ENCODE results near the gene POLR2F.
"Not testable (repeated sequence)": the region's sequence is repeated elsewhere in the genome, so short reads cannot be mapped to it uniquely, and the experiment has no call there.

POLR2F gene

DNA sequence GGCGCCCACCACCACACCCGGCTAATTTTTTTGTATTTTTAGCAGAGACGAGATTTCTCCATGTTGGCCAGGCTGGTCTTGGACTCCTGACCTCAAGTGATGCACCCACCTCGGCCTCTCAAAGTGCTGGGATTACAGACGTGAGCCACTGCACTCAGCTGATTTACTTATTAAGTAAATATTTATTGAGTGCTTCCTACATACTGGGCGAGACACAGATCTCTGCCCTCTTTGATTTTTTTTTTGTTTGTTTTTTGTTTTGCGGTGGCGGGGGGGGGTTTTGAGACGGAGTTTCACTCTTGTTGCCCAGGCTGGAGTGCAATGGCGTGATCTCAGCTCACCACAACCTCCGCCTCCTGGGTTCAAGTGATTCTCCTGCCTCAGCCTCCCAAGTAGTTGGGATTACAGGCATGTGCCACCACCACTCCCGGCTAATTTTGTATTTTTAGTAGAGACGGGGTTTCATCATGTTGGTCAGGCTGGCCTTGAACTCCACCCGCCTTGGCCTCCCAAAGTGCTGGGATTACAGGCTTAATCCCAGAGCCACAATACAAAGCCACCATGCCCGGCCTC lies 2.4 kb downstream of the POLR2F start:
- DNase-seq, result not testable (repeated sequence)

DNA sequence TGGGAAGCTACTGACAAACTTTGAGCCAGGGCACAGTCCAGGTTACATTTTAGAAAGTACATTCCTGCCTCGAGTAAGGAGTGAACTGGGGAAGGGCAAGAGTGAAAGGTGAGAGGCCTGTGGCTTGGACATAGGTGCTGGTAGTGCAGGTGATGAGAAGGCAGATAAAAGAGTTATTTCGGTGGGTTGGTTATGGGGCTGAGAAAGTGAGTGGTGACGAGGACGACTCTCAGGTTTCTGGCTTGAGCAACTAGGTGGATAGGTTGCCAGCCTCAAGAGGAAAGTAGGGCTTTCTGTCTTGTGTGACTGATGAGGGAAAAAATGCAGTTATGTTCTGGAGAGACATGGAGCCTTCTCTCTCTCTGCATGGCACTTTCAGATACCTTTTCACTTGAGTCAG lies 3.7 kb downstream of the POLR2F start:
- no peak for DNase-seq

DNA sequence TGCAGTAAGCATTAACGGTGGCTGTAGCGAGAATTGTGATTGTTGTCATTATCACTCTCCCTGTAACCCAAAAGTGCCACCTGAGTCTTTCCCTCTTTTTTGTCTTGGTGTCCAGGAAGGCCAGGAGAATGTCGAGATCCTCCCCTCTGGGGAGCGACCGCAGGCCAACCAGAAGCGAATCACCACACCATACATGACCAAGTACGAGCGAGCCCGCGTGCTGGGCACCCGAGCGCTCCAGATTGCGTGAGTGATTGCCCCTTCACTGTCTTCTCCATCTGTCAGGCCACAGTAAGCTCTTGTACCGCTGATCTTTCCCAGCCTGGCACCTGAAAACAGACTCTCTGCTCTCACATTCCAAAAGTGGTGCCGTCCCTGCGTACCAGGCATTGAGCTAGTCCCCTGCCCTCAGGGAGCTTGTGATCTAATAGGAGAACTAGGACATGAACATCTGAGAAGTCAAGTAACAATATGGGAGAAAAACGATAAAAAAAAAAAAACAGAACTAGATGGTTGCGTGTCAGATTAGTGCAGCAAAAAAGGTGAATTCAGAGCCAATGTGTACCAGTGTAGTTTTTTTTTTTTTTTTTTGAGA lies 5.8 kb downstream of the POLR2F start:
- no peak for DNase-seq

GRCh38 chr22:37961062-37961461 lies 7.6 kb downstream of the POLR2F start:
- no peak for DNase-seq

DNA sequence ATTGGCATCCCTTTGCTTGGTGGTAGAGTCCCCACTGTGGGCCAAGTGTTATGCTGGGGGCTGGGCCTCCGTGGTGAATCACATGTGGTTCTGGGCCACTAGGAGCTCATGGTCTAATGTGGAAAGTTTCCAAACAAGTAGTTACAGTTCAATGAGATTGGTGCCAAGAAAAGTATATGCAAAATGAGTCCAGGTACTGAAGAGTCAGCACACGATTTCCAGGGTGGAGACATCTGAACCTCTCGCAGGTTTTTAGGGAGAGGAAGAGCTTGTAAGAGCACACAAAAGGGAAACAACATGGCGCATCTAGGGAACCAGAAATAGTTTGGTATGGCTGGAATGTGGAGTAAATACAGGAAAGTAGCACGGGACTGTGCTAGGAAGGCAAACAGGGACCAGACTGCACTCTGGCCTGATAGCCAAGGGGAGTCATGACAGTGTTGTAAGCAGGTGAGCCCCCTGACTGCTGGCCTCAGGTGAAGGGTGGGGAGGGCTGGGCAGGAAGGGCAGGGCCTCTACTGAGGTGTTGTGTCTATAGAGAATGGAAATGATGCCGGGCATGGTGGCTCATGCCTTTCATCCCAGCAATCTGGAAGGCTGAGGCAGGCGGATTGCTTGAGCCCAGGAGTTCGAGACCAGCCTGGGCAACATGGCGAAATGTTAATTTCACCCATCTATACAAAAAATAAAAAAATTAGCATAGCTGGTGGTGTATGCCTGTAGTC lies 12.6 kb downstream of the POLR2F start:
- DNase-seq, result no peak

DNA sequence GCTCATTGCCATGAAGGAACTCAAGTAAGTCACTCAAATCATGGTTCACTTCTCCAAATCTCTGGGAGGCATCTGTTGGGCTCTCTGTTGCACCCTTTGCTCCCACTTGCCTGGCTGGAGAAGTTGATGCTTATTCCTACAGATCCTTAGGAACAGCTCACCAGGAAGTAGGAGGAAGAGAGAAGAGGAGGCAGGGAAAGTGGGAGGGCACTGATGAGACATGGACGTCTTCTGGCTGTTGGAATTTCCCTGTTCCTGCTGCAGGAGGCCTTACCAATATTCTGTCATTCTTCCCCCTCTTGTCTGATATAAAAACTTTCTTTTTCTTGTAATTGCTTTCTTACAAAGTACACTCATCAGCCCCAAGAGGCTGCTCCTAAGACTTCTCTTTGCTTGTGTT lies 13.6 kb downstream of the POLR2F start:
- no peak for DNase-seq

- no peak for DNase-seq
Measured at GRCh38 chr22:37967637-37968451, 14.3 kb downstream of the POLR2F start.

- DNase-seq, result no peak
Measured at GRCh38 chr22:37968452-37969251, 15.2 kb downstream of the POLR2F start.

GRCh38 chr22:37970864-37971263 lies 17.4 kb downstream of the POLR2F start:
- DNase-seq, result no peak

GRCh38 chr22:37971475-37972434 lies 18.3 kb downstream of the POLR2F start:
- DNase-seq, result no peak

DNA sequence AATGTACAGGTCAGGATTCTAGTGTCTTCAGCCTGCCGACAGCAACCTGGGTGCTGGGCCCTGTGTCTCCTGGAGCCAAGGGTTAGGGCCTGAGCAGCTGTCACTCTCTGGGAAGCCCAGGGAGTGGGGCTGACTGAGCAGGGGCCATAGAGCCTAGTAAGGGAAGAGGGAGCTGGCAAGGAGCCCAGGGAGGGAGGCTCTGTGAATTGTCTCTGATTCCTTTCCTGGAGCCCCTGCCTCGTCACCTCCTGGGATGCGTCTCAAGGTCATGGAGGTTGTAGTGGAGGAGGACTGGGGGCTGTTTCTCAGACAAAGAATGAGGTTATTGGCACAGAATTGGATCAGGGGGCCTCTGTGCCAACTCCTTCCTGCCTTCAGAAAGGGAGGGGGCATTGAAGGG lies 19.0 kb downstream of the POLR2F start:
- DNase-seq, result peak; percentile 7

- DNase-seq, result no peak
Measured at GRCh38 chr22:37973271-37974170, 20.0 kb downstream of the POLR2F start.

DNA sequence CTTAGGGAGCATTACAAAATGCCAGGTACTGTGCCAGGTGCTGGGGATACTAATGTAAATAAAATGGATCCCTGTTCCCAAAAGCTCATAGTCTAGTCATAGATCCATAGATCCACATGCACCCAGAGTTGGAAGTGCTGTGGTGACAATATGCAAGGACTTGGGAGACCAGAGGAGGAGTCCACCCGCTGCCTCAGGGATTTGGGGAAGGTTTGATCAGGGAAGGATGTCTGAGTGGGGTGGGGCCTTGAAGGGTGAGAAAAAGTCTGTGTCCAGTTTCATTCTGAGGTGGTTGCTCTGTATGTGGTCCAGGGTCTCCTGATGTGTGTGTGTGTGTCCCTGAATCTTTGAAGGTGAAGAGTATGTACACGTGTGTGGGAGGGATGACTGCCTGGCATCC lies 21.7 kb downstream of the POLR2F start:
- no peak for DNase-seq

DNA sequence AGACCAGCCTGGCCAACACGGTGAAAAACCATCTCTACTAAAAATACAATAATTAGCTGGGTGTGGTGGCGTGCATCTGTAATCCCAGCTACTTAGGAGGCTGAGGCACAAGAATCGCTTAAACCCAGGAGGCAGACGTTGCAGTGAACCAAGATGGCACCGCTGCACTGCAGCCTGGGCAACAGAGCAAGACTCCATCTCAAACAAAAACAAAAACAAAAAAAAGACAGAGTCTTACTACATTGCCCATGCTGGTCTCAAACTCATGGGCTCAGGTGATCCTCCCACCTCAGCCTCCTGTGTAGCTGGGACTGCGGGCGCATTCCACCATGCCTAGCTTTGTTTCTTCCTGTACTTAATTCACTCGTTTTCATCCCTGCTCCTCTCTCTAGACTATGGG lies 22.5 kb downstream of the POLR2F start:
- DNase-seq, result not testable (repeated sequence)

DNA sequence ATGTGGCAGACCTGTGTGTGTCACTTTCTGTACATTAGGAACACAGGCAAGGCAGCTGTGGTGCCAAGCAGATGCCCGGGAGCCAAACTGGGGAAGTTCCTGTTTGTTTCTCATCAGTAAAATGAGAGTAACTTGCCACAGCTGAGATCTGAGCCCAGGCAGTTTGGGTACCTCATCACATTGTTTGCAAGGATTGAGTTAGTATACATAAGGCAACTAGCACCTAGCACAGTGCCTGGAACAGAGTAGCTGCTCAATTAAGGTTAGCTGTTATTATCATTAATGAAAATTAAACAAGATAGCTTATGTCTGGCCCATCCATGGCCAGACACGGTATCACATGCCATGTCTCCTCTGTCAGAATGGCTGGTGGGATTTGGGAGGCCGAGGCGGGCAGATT lies 23.0 kb downstream of the POLR2F start:
- no peak for DNase-seq

GRCh38 chr22:37979782-37980181 lies 26.3 kb downstream of the POLR2F start:
- no peak for DNase-seq

DNA sequence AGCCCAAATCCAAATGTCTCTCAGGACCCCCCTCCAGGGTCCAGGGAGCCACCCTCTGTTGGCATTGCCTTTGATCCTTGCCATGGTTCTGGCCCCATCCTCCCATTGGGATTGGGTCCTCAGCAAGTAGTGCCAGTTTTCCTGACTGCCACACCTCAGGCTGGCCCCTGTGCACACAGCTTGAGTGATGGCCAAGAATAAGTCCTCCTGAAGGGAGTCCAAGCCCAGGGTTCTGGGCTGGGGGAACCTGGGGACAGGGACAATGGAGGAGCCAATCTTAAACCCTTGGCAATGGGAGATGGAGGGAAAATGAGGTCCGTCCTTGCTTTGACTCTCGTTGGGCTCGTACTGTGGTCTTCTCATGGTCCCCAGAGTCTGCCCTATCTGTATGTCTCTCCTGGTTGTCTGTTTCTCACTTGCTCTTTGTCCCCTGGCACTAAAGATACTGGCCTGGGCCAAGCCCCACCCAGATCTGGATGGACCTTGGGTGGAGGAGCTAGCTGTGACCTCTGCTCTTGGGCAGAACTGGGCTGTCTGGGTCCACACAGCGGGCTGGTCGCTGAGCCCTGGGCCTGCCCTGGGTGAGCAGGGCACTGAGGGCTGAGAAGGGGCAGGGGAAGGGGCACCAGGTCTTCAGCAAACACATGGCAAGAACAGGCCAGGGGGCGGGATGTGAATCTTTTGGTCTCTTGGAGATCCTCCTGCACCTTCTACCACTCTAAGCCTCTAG lies 27.9 kb downstream of the POLR2F start:
- DNase-seq, result no peak

DNA sequence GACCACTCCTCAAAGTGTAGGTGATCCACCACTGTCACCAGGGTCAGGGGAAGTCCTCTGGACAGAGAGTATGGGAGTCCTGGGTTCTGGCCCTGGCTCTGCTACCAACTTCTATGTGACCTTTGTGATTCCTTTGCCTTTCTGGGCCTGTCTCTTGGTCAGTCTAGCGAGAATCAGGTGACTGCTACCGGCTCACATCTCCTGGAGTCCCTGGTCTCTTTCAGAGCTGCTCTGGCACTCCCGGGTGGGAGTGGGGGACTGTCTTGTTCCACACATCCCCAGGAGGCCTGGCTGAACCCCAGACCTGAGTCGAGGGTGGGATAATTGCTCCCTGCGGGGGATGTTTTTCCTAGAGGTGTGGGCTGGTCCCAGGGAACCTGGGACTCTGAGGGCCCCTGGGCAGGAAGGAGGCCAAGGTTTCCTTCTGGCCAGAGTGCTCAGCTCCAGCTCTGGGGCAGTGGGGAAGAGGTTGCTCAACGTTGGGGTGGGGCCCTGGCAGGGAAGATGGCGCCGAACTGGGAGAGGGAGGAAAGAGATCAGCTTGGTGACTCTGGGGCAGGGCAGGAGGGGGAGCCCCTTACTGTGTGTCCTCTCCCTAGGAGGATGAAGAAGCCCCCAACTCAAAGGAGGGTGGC lies 28.8 kb downstream of the POLR2F start:
- DNase-seq, result no peak
